ENCODE measurements around the gene RNF113B.

Gene RNF113B

DNA sequence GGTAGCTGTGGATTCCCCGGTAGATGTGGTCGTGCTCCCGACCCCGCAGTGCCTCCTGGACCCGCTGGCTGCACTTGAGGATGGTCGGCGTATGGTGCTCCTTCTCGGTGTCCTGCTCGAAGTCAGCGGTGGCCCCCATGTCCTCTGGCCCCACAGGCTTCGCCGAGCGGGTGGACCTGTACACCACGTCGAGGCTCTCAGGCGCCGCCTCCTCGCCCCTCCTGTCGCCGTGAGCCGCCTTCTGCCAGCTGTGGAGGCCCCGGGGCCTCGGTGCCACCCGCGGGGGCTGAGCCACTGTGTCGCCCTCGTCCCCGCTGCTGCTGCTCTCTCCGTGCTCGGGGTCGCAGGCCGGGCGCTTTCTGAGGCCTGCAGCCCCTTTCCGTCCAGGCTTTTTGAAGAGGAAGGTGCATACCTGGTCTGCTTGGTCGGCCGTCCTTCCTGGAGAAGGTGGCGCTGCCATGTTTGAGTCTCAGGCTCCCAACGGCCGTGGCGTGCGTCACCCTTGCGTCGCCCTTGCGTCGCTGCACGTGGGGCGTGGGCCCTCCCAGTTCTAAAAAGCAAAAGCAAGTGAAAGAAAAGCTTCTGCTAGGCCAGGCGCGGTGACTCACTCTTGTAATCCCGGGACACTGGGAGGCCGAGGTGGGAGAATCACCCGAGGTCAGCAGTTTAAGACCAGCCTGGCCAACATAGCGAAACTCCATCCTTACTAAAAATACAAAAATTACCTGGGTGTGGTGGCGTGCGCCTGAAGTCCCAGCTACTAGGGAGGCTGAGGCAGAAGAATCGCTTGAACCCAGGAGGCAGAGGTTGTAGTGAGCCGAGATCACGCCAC, at the start of gene RNF113B:
Gene RNF113B (minus strand): TSS at position 493 of the 832 bp plus-strand sequence. CDS start 33 bp downstream, at position 460.
- DNase-seq (ENCODE audit: low spot score): no peak

DNA sequence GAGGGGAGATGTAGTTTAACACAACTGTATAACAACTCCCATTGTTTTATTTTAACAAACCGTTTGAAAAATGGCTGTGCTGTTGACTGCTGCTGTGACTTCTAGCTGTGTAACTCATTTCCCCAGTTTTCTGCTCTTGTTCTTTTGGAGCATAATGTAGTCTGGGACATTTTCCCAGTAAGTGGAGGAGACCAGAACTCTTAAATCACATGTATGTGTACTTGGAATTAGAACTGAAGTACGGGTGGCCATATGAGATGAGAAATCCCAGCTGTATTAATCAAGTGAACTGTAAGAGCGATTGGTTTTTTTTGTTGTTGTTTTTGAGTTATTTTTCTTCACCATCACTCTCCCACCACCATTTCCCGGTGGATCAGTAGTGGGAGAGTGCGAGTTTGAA, 49.4 kb upstream of the RNF113B start:
- DNase-seq (ENCODE audit: low spot score): no peak

DNA sequence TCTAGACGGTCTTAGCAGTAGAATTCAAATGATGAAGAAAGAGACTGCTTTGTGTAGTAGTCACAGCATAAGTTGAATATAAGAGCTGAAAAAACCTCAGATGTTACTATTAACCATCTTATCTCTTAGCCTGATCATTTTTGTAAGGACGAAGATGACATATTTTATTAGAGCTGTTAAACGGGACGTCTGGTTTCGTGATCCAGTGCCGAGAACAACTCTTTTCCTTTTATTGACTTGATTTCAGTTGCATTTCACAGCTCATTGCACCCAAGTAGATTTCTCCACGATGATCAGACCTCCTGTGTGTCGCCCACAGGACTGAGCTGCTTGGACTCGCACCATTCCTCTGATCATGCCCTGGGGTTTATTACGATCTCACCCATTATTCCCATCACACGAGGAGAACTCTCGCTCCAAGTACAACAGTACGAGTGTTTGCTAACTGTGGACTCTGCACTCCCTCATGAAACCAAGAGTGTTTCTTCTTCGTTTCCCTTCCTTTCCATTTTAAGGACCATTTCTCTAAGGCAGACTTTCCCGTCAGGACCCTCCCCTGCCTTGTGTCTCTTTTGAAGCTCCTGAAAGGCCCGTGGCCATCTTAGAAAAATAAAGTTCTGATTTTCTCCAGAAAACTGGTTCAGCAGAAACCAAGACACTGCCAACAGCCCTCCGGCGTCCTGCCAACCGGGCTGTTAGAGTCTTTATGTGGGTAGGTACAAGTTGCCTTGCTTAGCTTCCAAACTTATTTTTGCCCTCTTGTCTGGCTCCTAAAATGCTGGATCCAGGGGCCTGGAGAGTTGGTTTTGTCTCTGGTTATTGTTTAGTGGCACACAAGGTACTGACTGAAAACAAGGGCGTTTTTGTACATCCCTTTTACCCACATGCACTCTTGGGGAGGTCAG, 48.2 kb upstream of the RNF113B start:
- no peak for DNase-seq (ENCODE audit: low spot score)

DNA sequence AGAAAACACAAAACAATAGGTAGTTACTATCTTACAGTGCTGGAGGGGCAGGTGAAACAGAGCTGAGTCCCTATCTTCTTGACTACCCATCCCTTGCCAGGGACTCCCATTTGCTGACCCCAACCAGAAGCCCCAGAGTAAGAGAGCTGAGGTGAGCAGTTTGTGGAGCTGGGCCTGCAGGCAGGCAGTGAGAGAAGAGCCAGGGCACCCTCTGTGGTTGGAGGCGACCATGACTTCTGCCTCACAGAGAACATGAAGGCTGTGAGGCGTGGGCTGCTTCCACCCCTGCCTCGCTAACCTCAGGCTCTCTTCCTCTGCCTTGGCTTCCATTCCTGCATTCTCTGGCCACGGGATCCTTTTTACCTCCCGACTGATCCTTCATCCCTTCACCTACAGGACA, 47.5 kb upstream of the RNF113B start:
- DNase-seq (ENCODE audit: low spot score): no peak

DNA sequence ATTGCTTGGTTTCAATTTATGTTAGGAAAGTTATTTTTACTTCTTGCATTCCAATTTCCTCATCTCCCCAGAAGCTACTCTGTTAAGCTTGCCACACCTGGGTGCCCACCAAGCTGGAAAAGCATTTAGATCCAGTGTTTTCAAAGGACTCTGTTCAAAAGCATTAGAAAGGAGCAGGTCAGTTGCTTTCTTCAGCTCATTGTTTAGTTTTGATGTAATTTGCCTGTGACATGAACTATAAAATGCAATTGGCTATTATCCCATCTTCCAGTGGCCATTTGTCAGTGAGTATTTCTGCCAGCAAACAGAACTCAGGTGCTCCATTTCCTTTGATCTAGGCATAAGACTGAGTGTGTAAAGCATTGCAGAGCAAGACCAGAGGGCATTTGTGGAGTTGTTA, 46.7 kb upstream of the RNF113B start:
- DNase-seq (ENCODE audit: low spot score): no peak

DNA sequence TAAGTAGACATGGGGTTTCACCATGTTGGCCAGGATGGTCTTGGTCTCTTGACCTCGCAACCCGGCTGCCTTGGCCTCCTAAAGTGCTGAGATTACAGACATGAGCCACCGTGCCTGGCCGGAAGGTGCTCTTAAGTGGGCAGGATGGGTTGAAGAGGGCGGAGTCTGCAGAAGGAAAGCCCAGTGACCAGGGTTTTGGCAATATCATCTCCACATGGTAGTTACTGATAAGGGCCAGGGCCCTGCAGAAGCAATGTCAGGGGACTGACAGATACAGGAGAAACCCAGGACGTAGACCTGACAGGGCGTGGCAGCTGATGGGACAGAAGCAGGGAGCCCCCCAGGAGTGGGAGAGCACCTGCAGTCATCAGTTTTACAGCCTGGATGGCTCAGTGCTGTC, 45.7 kb upstream of the RNF113B start:
- DNase-seq (ENCODE audit: low spot score): no peak

DNA sequence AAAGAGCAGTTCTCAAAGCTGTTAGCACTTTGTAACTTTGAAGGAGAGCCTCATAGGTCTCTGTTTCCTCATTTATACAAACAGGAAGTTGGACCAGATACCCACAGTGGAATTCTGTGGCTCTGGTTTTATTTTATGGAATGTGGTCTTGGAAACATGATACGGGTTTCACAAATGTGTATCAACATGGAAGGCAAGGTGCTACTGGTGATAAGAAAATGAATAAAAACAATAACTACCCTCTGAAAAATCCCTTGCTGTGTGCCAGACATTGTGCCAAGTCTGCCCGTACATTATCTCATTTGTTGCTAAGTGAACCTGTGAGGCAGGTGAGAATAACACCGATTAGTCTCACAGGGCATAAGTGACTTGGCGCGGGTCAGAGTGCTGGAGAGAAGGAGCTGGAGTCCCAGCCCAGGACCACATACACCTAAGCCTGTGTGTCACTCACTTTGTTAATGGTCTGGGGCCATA, 45.0 kb upstream of the RNF113B start:
- DNase-seq (ENCODE audit: low spot score): no peak

DNA sequence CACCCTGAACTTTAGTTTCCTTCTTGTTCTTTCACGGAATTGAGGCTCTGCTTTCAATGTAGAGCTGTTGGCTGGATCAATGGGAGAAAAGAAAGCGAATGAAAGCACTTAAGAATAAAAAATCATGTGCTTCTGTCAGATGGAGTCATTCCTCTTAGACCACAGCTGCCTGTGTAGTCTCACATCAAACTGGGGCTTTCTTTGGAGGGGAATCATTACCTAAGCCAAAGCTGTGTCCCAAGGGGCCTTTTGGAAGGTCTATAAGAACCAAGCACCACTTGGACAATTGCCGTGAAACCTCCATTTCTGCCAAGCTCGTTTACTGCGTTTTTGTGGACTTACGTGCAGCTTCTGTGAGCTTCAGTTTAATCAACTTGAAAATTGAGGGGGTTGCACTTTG, 44.2 kb upstream of the RNF113B start:
- no peak for DNase-seq (ENCODE audit: low spot score)

DNA sequence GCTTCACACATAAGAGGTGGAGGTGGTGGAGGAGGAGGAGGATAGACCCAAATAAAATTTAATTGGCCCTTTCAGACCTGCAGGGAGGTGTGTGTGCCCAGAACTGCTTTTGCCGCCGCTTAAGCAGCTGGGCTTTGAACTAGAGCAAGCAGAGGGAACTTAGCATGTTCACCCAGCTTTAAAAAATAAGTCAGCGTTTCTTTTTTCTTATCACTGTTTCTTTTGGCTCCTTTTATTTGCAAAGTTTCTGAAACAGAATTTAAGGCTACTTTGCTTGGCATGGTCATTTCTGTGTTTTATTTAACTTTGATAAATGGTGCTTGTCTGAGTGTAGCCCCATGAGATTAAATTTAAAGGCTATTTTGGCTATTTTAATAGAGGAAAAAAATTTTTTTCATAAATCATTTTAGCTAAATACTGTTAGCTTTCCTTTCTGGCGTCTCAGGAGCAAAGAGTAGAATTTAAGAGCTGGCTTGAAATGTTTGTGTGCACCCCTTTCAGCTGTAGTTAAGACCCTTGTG, 43.3 kb upstream of the RNF113B start:
- no peak for DNase-seq (ENCODE audit: low spot score)

DNA sequence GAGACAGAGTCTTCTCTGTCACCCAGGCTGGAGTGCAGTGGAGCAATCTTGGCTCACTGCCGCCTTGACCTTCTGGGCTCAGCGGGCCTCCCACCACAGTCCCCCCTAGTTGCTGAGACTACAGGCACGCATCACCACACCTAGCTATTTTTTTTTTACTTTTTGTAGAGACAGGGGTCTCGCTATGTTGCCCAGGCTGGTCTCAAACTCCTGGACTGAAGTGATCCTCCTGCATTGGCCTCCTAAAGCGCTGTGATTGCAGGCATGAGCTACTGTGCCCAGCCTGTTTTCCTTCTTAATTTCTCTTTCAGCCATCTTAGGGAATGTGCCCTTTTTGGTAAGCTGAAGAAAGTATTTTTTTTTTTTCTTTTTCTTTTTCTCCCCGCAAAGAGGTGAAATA, 42.6 kb upstream of the RNF113B start:
- DNase-seq (ENCODE audit: low spot score): no peak

DNA sequence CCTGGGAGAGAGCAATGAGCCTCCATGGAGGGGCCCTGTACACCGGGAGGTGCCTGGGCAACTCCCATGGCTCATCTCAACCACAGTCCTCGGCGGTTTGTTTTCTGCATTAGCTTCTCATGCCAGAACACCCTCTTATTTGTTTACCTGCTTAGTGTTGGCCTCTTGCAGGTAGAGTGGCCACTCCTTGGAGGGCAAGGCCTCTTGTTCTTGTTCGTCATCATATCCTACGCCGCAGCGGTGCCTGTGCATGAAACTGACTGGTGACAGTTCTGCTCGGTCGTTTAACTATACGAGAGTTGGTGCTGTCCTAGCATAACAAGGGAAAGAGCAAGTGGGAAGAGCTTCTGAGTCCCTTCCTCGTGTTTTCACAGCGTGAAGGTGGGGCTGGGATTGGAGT, 40.5 kb upstream of the RNF113B start:
- no peak for DNase-seq (ENCODE audit: low spot score)

DNA sequence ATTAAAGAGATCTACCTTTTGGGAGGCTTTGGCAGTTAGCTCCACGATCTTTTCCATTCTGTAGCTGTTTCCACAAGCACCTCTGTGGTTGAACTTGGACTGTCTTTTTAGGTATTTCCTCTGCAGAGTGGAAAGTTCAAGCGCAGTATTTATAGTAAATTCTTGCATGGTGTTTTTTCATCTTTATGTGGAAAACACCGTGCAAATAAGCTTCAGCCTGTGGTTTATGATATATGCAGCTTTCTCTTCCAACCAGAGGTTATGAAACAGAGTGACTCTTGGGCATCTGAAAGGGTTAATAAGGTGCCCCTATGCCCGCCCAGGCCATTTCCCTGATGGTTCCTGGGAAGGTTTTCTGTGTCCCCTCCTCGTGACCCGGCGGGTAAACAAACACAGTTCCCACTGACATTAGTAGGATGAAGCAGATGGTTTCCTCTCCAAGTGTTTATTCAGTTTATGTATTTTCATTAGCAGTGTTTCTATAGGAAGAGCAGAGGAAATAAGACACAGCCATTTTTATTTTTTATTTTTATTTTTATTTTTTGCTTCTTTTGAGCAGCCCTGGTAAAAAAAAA, 39.7 kb upstream of the RNF113B start:
- DNase-seq (ENCODE audit: low spot score): no peak

DNA sequence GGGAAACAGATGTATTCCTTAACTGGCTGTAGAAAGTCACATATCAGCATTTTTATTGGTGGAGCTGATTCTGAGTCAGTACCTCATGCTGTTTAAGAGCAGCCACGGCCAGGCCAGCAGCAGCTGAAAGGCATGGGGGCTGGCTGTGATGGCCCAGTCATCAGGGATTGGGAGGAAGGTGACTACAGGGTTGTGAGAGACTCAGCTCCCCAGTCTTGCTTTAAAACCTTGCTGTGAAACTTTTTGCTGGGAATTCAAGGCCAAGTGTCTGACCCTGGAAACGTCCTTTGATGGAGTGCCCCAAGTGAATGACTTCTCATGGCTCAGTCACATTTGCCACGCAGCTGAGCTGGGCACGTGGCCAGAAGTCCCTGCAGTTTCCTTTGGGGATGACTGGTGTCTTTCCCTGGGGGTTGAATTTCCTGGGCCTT, 39.1 kb upstream of the RNF113B start:
- DNase-seq (ENCODE audit: low spot score): no peak

DNA sequence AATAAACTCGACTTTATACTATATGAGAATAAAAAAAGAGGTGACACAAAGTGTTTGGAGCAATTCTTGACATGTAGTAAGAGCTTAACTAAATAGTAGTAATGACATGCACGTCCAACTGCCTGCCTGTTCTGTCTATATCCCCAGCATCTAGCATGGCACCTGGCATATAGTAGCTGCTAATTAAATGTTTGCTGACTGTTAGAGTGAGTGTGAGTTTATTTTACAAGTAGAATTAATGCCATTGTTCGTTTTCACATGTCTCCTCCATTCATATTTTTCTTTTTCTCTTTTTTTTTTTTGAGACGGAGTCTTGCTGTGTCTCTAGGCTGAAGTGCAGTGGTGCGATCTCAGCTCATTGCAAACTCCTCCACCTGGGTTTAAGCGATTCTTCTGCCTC, 38.4 kb upstream of the RNF113B start:
- DNase-seq (ENCODE audit: low spot score): no peak

DNA sequence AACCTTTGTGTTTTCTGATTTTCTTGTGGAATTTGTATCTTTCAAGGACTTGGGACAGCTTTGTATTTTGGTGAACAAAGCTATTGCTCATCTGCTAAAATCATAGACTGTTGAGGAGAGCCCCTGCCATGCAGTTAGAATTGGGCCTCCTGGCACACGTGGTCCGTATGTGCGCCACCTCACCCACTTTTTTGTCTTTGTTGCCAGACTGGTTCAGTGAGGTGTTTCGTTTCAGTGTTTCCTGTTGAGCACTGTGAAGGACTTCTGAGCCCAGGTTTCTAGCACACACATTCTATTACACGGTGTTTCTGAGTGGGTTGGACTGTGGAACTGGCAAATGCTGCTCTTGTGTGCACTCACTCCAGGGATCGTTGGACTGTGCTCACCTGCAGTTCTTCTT, 37.6 kb upstream of the RNF113B start:
- no peak for DNase-seq (ENCODE audit: low spot score)

DNA sequence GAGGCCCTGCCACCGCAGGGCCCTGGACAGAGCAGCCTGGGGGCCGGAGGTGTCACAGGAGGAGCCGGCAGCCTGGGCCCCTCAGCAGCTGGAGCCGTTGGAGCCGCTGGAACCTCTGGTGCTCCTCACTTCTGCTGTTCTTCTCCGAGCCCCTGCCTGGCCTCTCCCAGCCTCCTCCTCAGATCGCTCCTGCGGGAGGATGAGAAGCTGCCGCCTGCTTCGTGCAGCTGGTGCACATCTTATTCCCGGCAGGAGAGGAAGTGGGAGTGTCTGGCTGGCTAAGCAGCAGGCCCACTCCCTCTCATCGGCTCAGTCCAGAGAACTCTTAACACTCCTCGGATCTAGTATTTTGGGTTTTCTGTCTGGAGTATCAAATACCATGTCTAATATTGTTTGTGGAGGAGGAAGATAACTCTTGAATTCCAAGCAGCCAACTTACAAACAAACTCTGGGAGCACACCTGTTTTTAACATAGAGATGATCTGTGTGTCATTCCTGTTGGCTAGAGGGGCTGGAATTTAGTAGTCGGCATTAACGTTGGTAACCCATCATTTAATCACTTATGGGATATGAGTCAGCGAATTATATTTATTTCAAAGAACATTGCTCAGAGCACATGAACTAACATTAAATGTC, 37.1 kb upstream of the RNF113B start:
- DNase-seq (ENCODE audit: low spot score): no peak

DNA sequence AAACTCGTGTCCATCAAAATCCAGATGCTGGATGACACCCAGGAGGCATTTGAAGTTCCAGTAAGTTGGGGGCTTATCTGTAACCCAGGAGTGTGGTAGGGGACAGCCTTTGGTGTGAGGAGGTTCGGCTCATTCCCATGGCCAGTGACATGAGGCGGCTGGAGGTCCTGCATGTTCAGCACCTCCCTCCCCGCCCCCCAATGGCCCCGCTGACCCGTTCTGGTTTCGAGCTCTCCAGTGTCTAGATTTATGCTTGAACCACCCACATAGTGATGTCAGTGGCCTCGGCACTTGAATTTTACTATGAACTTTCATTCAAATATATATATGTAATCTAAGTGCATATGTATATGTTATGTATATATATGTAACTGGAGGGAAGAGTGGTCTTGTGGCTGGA, 36.3 kb upstream of the RNF113B start:
- no peak for DNase-seq (ENCODE audit: low spot score)

DNA sequence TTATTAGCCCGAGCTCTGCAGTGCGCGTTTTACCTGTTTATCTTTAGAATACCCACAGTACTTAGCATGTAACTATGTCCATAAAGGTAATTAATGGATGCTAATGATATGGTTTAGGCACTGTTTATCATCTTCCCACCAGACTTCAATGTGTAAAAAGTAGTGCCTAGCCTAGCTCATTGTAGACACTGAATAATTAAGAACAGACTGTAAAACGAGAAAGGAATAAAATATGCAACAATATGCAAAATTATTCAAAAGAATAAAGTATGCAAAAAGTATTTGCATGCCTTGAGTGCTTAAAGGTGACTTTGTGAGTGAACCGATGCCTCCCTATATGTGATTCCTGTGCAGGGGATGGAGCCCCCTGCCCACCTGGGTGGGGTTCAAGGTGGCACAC, 35.7 kb upstream of the RNF113B start:
- DNase-seq (ENCODE audit: low spot score): no peak

DNA sequence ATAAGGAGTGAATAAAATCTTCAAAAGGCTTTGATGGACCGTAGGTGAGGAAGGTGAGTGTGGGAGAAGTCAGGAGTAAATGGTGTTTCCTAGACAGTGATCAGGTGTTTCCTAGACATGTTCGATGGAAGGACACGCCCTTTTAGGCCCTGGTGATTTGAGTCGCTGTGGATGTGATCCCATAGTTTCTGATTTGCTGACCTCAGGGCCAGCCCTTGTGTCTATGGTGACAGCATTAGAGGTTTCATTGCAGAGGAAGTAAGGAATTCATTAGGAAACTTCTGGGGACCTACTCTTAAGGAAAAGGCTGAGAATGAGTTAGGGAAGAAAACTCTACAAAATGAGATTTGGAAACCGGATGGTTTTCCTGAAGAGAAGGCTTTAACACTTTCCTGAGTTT, 31.5 kb upstream of the RNF113B start:
- DNase-seq (ENCODE audit: low spot score): no peak

DNA sequence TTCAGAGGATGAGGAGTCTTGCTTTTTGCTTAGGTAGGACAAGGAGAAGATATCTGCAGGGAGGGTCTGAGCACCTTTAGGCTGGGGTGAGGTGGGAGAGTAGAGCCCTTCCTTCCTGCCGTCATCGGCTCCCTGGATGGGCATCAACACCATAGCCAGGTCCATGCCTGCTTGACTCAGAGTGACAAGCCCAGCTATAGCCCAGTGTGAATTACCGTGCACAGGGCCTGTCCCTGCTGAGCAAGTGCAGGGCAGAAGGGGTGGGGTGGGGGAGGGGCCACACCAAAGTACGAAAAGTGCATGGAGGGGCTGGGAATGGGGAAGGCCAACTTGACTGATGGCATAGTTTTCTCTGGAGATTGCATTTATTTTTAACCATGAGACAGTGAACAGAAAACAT, 30.3 kb upstream of the RNF113B start:
- no peak for DNase-seq (ENCODE audit: low spot score)

DNA sequence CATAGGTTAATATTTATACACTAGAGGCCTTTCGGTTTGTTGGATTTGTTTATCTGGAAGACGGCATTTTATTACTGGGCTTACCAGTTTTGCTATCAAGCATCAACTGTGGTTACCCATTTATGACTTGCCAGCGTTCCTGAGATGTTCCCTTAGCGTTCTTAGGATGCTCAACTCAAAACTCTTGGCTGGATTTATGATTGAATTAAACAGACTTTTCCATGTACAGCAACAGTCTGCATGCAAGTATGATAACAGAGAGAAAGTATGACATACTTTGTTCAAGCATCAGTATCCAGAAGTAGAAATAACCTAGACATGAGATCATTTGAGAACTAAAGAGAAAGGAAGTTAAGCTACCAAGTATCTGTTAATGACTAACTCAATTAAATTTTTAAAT, 29.9 kb upstream of the RNF113B start:
- DNase-seq (ENCODE audit: low spot score): no peak

DNA sequence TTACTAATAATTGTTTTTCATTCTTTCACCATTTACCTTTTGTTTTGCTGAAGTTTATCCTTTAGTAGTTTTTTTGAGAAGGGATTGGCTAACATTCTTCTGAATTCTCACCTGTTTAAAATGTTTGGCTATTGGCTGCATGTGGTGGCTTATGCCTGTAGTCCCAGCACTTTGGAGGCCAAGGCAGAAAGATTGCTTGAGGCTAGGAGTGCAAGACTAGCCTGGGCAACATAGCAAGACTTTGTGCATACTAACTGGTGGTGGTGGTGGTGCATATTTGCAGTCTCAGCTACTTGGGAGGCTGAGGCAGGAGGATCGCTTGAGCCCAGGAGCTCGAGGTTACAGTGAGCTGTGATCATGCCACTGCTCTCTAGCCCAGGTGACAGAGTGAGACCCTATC, 27.5 kb upstream of the RNF113B start:
- no peak for DNase-seq (ENCODE audit: low spot score)
